ENCODE data around the gene EFNA4. TPM values are rescaled to one million over a fixed set of nuclear protein-coding genes. Genes with fewer than 3 reads are reported as not detected.
A peak's percentile ranks its signal among the peaks of the same experiment; 100 is the strongest.

The EFNA4 gene, protein sequence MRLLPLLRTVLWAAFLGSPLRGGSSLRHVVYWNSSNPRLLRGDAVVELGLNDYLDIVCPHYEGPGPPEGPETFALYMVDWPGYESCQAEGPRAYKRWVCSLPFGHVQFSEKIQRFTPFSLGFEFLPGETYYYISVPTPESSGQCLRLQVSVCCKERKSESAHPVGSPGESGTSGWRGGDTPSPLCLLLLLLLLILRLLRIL
- total RNA-seq (1 to 10 TPM; 5.3 to 6.9 TPM), polyA plus RNA-seq (ENCODE audit: insufficient read depth, low read depth, low replicate concordance) (6.0 TPM)
- long read RNA-seq, donor 1, transcript EFNA4-202 (4 exons, 1,263 nt), result major isoform, 9 of 9 reads
- long read RNA-seq, donor 1, partial matches to known transcripts, result 0 of 9 reads
- long read RNA-seq, donor 1, other reads (novel, unspliced or antisense), result 0 of 9 reads
- long read RNA-seq, donor 2, transcript EFNA4-202 (4 exons, 1,263 nt), result major isoform, 8 of 8 reads
- long read RNA-seq, donor 2, partial matches to known transcripts, result 0 of 8 reads
- long read RNA-seq, donor 2, other reads (novel, unspliced or antisense), result 0 of 8 reads

DNA sequence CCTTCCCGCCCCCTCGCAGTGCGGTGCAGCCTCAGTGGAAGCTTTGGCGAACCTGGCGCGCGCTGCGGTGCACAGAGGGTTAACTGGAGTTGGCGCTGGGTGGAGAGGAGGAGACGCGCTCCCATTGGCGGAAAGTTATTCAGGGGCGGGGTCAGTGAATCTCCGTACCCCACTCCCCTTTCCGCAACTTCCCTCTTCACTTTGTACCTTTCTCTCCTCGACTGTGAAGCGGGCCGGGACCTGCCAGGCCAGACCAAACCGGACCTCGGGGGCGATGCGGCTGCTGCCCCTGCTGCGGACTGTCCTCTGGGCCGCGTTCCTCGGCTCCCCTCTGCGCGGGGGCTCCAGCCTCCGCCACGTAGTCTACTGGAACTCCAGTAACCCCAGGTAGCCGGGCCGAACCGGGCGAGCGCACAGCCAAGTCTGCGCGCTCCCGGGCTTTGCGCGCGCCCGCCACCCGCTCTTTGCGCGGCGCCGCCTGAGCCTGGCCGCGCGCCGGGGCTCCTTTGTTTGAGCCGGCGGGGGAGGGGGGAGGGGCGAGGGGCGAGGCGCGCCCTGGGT lies at the start of gene EFNA4:
TSS of gene EFNA4 (plus strand) at position 191 of the 561 bp plus-strand sequence. CDS start at position 275, 84 bp downstream.
- intact Hi-C loops (cut with DNase I; ENCODE audit: low total_unique reads), result loop anchor here (5.0 kb wide), 1 partner anchor 111 kb away; no protein-coding TSS in a partner anchor
- H3K27me3 ChIP-seq, result no peaks in the 10 kb centered on the region
- H3K27ac ChIP-seq, result peak within 1 kb of the TSS; percentile 77 to 79
- peak; percentile 88 for DNase-seq
- WGBS, 2 donors, result 0 to 1% methylated on average over 23 to 54 of the region's 57 CpGs
- H3K9me3 ChIP-seq, result no peaks in the 10 kb centered on the region
- TF ChIP-seq, protein P1, sequence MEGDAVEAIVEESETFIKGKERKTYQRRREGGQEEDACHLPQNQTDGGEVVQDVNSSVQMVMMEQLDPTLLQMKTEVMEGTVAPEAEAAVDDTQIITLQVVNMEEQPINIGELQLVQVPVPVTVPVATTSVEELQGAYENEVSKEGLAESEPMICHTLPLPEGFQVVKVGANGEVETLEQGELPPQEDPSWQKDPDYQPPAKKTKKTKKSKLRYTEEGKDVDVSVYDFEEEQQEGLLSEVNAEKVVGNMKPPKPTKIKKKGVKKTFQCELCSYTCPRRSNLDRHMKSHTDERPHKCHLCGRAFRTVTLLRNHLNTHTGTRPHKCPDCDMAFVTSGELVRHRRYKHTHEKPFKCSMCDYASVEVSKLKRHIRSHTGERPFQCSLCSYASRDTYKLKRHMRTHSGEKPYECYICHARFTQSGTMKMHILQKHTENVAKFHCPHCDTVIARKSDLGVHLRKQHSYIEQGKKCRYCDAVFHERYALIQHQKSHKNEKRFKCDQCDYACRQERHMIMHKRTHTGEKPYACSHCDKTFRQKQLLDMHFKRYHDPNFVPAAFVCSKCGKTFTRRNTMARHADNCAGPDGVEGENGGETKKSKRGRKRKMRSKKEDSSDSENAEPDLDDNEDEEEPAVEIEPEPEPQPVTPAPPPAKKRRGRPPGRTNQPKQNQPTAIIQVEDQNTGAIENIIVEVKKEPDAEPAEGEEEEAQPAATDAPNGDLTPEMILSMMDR (IDR thresholded peaks at IDR 0.05), result no peak
- no peak for TF ChIP-seq POLR2A (IDR thresholded peaks at IDR 0.05)
- H3K4me3 ChIP-seq, result peak within 1 kb of the TSS; percentile 71 to 90
- no peaks in the 10 kb centered on the region for H3K36me3 ChIP-seq (ENCODE audit: low read depth, missing control alignments)
- H3K4me1 ChIP-seq, result peaks cover 21% of the 10 kb centered on the region

DNA sequence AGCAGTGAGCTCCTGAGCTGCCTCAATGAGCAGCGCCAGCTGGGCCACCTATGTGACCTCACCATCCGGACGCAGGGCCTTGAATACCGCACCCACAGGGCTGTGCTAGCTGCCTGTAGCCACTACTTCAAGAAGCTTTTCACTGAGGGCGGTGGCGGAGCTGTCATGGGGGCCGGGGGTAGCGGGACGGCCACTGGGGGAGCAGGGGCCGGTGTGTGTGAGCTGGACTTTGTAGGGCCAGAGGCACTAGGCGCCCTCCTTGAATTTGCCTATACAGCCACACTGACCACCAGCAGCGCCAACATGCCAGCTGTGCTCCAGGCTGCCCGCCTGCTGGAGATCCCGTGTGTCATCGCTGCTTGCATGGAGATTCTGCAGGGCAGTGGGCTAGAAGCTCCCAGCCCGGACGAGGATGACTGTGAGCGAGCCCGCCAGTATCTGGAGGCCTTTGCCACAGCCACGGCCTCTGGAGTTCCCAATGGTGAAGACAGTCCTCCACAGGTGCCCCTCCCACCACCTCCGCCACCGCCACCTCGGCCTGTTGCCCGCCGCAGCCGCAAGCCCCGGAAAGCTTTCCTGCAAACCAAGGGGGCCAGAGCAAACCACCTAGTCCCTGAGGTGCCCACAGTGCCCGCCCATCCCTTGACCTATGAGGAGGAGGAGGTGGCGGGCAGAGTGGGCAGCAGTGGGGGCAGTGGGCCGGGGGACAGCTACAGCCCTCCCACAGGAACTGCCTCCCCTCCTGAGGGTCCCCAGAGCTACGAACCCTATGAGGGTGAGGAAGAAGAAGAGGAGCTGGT lies 48.6 kb upstream of the EFNA4 start:
- Histone ChIP-seq H3K36me3 (ENCODE audit: low read depth, missing control alignments) (no peaks in the 10 kb centered on the region), H3K9me3 (no peaks in the 10 kb centered on the region), H3K27ac (no peak overlapping the region), H3K27me3 (no peaks in the 10 kb centered on the region), H3K4me3 (no peak overlapping the region), H3K4me1 (peaks cover 31% of the 10 kb centered on the region)
- intact Hi-C loops (cut with DNase I; ENCODE audit: low total_unique reads), result no loop called here
- DNase-seq, result no peak
- TF ChIP-seq, protein P1 (IDR thresholded peaks at IDR 0.05), result no peak
- no peak for TF ChIP-seq POLR2A (IDR thresholded peaks at IDR 0.05)
- WGBS, 2 donors, result 93 to 97% methylated on average over 6 to 31 of the region's 31 CpGs

DNA sequence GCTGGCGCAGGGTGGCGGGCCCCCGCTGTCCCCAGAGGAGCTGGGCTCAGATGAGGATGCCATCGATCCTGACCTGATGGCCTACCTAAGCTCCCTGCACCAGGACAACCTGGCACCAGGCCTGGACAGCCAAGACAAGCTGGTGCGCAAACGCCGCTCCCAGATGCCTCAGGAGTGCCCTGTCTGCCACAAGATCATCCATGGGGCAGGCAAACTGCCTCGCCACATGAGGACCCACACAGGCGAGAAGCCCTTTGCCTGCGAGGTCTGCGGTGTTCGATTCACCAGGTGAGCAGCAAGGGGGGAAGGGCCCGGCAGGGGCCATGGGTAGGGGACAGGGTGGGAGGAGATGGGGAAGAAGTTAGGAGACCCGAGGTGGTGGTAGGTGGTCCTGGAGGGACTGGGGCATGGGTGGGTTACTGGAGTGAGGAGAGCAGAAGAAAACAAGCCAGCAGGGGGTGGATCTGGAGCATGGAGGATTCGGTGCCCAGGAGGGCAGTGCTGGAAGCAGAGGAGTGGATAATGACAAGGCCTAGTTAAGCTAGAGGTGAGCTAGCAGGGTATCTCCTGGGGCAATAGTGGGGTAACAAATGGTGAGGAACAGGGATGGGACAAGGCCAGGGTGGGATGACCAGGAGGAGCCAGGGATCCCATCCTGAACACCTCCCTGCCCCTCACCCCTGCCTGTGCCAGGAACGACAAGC lies 47.9 kb upstream of the EFNA4 start:
- H3K27me3 ChIP-seq, result no peaks in the 10 kb centered on the region
- H3K36me3 ChIP-seq (ENCODE audit: low read depth, missing control alignments), result no peaks in the 10 kb centered on the region
- H3K4me1 ChIP-seq, result peaks cover 29% of the 10 kb centered on the region
- 84 to 90% methylated on average over 9 to 16 of the region's 16 CpGs for WGBS, 2 donors
- intact Hi-C loops (cut with DNase I; ENCODE audit: low total_unique reads), result no loop called here
- no peak overlapping the region for H3K27ac ChIP-seq
- DNase-seq, result no peak
- no peaks in the 10 kb centered on the region for H3K9me3 ChIP-seq
- H3K4me3 ChIP-seq, result no peak overlapping the region
- TF ChIP-seq POLR2A (IDR thresholded peaks at IDR 0.05), result no peak
- TF ChIP-seq, protein P1 (IDR thresholded peaks at IDR 0.05), result no peak

DNA sequence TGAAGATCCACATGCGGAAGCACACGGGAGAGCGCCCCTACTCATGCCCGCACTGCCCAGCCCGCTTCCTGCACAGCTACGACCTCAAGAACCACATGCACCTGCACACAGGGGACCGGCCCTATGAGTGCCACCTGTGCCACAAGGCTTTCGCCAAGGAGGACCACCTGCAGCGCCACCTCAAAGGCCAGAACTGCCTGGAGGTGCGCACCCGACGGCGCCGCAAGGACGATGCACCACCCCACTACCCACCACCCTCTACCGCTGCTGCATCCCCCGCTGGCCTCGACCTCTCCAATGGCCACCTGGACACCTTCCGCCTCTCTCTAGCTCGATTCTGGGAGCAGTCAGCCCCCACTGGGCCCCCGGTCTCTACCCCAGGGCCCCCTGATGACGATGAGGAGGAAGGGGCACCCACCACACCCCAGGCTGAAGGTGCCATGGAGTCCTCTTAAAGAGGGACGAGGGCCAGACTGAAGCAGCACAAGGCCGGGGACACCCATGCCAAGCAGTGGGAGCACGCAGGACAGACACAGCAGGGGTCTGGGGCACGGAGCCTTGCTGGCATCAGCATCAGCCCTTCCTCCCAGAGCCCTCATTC lies 47.2 kb upstream of the EFNA4 start:
- intact Hi-C loops (cut with DNase I; ENCODE audit: low total_unique reads), result no loop called here
- 78 to 87% methylated on average over 15 to 25 of the region's 26 CpGs for WGBS, 2 donors
- no peaks in the 10 kb centered on the region for H3K36me3 ChIP-seq (ENCODE audit: low read depth, missing control alignments)
- H3K27me3 ChIP-seq, result no peaks in the 10 kb centered on the region
- H3K4me1 ChIP-seq, result peaks cover 24% of the 10 kb centered on the region
- no peak overlapping the region for H3K4me3 ChIP-seq
- H3K27ac ChIP-seq, result peak overlapping the region in 1 of 2 donors; percentile 91
- no peak for TF ChIP-seq POLR2A (IDR thresholded peaks at IDR 0.05)
- TF ChIP-seq, protein P1 (IDR thresholded peaks at IDR 0.05), result no peak
- no peaks in the 10 kb centered on the region for H3K9me3 ChIP-seq
- no peak for DNase-seq

All from testis (tissue), 5 donors.